Measurements from ENCODE around the gene NFX1. TPM values are rescaled to one million over a fixed set of nuclear protein-coding genes. Genes with fewer than 3 reads are reported as not detected.
"Not testable (repeated sequence)": the region's sequence is repeated elsewhere in the genome, so short reads cannot be mapped to it uniquely, and the experiment has no call there.

The NFX1 gene
- polyA plus RNA-seq, 1 donor (not counting 4 experiments of a cell fraction or from before 2014, with no cell fraction given), result 28.1 TPM

DNA sequence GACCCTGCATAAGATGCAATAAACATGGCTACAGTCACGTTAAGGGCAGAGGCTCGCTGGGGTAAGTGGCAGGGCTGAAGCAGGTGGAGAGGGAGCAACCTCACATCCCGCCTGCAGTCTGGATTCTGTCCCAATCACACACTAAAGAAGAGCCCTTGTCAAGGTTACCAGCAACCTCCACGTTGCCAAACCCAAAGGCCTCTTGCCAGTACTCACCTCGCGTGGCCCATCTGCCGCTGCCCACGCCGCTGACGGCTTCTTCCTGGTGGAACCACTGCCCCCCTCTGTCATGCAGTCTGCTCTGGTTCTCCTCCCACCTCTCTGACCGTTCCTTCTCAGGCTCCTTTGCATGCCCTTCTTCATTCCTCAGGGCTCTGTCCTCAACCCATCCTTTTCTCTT is 103.3 kb downstream of the NFX1 start:
- Histone ChIP-seq H3K4me1 (ENCODE audit: control insufficient read depth, extremely low read depth, insufficient read depth, low read length) (peaks cover 5% of the 10 kb centered on the region), H3K27ac (ENCODE audit: control insufficient read depth, insufficient read depth, low read length) (no peak overlapping the region), H3K4me2 (ENCODE audit: control insufficient read depth, extremely low read depth, insufficient read depth, low read depth, low read length) (no peak overlapping the region), H4K20me1 (ENCODE audit: control insufficient read depth, extremely low read depth, insufficient read depth, low read length) (no peaks in the 10 kb centered on the region), H3K9me3 (ENCODE audit: control insufficient read depth, low read depth, low read length) (no peaks in the 10 kb centered on the region), H3K9ac (ENCODE audit: control insufficient read depth, extremely low read depth, insufficient read depth, low read length) (no peak overlapping the region), H3K9me1 (ENCODE audit: control insufficient read depth, extremely low read depth, insufficient read depth, low read length) (no peaks in the 10 kb centered on the region), H2AFZ (ENCODE audit: control insufficient read depth, low read length) (no peak overlapping the region), H3K4me3 (ENCODE audit: control insufficient read depth in 2 of 3, extremely low read depth in 1 of 3, insufficient read depth in 2 of 3, low read depth in 1 of 3, low read length in 3 of 3) (no peak overlapping the region), H3K27me3 (ENCODE audit: control insufficient read depth, extremely low read depth, insufficient read depth, low read length) (no peaks in the 10 kb centered on the region), H3K79me2 (ENCODE audit: control insufficient read depth, insufficient read depth, low read length) (no peaks in the 10 kb centered on the region), H3K36me3 (ENCODE audit: control insufficient read depth in 2 of 2, extremely low read depth in 1 of 2, insufficient read depth in 2 of 2, low read length in 2 of 2) (no peaks in the 10 kb centered on the region)
- DNase-seq (ENCODE audit: low read depth, low spot score), result no peak
- dilution Hi-C loops (cut with MboI; ENCODE audit: extremely low pct_ligation_motif_present, low sequenced_read_pairs), result no loop called here
- TF ChIP-seq EZH2 (IDR thresholded peaks at IDR 0.05; ENCODE audit: low read length), result no peak
- TF ChIP-seq, protein P1, sequence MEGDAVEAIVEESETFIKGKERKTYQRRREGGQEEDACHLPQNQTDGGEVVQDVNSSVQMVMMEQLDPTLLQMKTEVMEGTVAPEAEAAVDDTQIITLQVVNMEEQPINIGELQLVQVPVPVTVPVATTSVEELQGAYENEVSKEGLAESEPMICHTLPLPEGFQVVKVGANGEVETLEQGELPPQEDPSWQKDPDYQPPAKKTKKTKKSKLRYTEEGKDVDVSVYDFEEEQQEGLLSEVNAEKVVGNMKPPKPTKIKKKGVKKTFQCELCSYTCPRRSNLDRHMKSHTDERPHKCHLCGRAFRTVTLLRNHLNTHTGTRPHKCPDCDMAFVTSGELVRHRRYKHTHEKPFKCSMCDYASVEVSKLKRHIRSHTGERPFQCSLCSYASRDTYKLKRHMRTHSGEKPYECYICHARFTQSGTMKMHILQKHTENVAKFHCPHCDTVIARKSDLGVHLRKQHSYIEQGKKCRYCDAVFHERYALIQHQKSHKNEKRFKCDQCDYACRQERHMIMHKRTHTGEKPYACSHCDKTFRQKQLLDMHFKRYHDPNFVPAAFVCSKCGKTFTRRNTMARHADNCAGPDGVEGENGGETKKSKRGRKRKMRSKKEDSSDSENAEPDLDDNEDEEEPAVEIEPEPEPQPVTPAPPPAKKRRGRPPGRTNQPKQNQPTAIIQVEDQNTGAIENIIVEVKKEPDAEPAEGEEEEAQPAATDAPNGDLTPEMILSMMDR (optimal IDR thresholded peaks at IDR 0.05 in 1 of 3, IDR thresholded peaks at IDR 0.05 in 1 of 3, conservative IDR thresholded peaks at IDR 0.05 in 1 of 3; ENCODE audit: extremely low read depth in 1 of 3, insufficient read depth in 2 of 3, low read length in 3 of 3), result no peak
- no peak for FAIRE-seq

DNA sequence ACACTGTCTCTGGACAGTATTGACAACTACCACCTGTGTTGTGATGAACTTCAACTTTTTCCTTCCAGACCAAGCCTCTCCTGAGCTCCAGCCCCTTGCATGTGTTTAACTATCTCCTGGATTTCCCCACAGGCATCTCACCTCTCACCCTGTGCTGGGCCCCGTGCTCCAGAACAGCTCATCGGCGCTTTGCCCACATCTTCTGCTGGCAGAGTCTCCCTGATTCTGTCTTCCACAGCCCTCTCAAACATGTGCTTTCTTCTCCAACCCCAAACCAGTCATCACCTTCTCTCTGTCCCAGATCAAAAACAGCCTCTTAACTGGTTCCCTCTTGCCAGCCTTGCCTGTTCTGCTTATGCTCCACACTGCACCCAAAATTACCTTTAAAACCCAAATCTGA is 103.7 kb downstream of the NFX1 start:
- H3K4me3 ChIP-seq (ENCODE audit: control insufficient read depth in 2 of 3, extremely low read depth in 1 of 3, insufficient read depth in 2 of 3, low read depth in 1 of 3, low read length in 3 of 3); H3K9me1 ChIP-seq (ENCODE audit: control insufficient read depth, extremely low read depth, insufficient read depth, low read length); H3K27ac ChIP-seq (ENCODE audit: control insufficient read depth, insufficient read depth, low read length); H3K9ac ChIP-seq (ENCODE audit: control insufficient read depth, extremely low read depth, insufficient read depth, low read length); H3K36me3 ChIP-seq (ENCODE audit: control insufficient read depth in 2 of 2, extremely low read depth in 1 of 2, insufficient read depth in 2 of 2, low read length in 2 of 2); H3K27me3 ChIP-seq (ENCODE audit: control insufficient read depth, extremely low read depth, insufficient read depth, low read length); H3K4me1 ChIP-seq (ENCODE audit: control insufficient read depth, extremely low read depth, insufficient read depth, low read length); DNase-seq (ENCODE audit: low read depth, low spot score); H3K79me2 ChIP-seq (ENCODE audit: control insufficient read depth, insufficient read depth, low read length); H3K4me2 ChIP-seq (ENCODE audit: control insufficient read depth, extremely low read depth, insufficient read depth, low read depth, low read length); H4K20me1 ChIP-seq (ENCODE audit: control insufficient read depth, extremely low read depth, insufficient read depth, low read length); FAIRE-seq; H2AFZ ChIP-seq (ENCODE audit: control insufficient read depth, low read length); dilution Hi-C loops (cut with MboI; ENCODE audit: extremely low pct_ligation_motif_present, low sequenced_read_pairs); H3K9me3 ChIP-seq (ENCODE audit: control insufficient read depth, low read depth, low read length): not testable (repeated sequence)

DNA sequence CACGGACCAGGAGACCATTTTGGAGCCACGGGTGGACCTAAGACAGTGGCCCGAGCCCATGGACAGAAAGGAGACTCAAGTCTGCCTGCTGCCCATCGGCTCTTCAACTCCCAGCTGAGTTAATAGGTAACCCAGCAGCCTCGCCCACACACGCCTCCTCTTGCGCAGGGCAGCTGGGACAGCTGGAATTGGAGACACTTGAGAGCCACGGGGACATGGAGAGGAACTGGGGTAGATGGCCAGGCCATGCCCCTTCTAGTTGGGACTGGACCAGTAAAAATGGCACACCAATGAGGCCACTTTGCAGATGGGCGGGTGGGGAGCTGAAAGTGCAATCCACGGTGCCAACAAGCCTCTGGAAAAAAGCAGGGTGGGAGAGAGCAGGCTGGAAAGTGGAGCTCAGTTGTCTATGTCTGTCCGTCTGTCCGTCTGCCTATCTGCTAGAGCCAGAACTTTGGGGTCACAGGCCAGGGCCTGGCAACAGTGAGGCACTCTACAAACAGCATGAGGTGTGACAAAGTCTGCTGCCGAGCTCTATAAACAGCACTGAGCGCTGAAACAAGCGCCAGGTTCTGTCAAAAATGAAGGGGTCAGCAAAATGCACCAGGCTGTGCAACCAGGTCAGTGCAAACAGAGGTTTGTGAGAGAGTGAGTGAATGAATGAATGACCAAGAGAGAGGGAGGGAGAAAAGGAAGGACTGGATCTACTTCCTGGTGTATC is 105.0 kb downstream of the NFX1 start:
- H3K4me3 ChIP-seq (ENCODE audit: control insufficient read depth in 2 of 3, extremely low read depth in 1 of 3, insufficient read depth in 2 of 3, low read depth in 1 of 3, low read length in 3 of 3); H3K27me3 ChIP-seq (ENCODE audit: control insufficient read depth, extremely low read depth, insufficient read depth, low read length); FAIRE-seq; DNase-seq (ENCODE audit: low read depth, low spot score); H3K9me1 ChIP-seq (ENCODE audit: control insufficient read depth, extremely low read depth, insufficient read depth, low read length); H3K4me2 ChIP-seq (ENCODE audit: control insufficient read depth, extremely low read depth, insufficient read depth, low read depth, low read length); H4K20me1 ChIP-seq (ENCODE audit: control insufficient read depth, extremely low read depth, insufficient read depth, low read length); H3K27ac ChIP-seq (ENCODE audit: control insufficient read depth, insufficient read depth, low read length); H3K9me3 ChIP-seq (ENCODE audit: control insufficient read depth, low read depth, low read length); H3K4me1 ChIP-seq (ENCODE audit: control insufficient read depth, extremely low read depth, insufficient read depth, low read length); H3K36me3 ChIP-seq (ENCODE audit: control insufficient read depth in 2 of 2, extremely low read depth in 1 of 2, insufficient read depth in 2 of 2, low read length in 2 of 2); dilution Hi-C loops (cut with MboI; ENCODE audit: extremely low pct_ligation_motif_present, low sequenced_read_pairs); H2AFZ ChIP-seq (ENCODE audit: control insufficient read depth, low read length); H3K79me2 ChIP-seq (ENCODE audit: control insufficient read depth, insufficient read depth, low read length); H3K9ac ChIP-seq (ENCODE audit: control insufficient read depth, extremely low read depth, insufficient read depth, low read length): not testable (repeated sequence)

DNA sequence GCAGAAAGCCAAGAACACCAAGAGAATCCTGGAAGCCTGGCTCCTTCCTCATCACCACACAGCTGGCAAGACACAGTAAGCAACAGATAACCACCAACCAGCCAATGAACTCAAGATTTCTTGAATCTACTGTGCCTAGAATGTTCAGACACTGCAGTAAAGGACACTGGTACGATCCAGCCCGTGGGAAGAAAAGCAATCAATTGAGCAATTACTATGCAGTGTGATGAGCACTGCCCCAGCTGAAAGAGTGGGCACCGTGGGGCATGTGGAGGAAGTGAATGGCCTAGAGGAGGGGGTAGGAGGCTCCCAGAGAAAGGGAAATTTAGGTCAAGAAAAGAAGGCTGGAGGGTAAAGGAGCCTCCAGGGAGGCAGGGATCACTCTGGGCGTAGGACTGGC is 107.5 kb downstream of the NFX1 start:
- H3K36me3 ChIP-seq (ENCODE audit: control insufficient read depth in 2 of 2, extremely low read depth in 1 of 2, insufficient read depth in 2 of 2, low read length in 2 of 2); H4K20me1 ChIP-seq (ENCODE audit: control insufficient read depth, extremely low read depth, insufficient read depth, low read length); H3K27ac ChIP-seq (ENCODE audit: control insufficient read depth, insufficient read depth, low read length); dilution Hi-C loops (cut with MboI; ENCODE audit: extremely low pct_ligation_motif_present, low sequenced_read_pairs); H2AFZ ChIP-seq (ENCODE audit: control insufficient read depth, low read length); H3K4me3 ChIP-seq (ENCODE audit: control insufficient read depth in 2 of 3, extremely low read depth in 1 of 3, insufficient read depth in 2 of 3, low read depth in 1 of 3, low read length in 3 of 3); FAIRE-seq; H3K27me3 ChIP-seq (ENCODE audit: control insufficient read depth, extremely low read depth, insufficient read depth, low read length); H3K4me1 ChIP-seq (ENCODE audit: control insufficient read depth, extremely low read depth, insufficient read depth, low read length); H3K9me1 ChIP-seq (ENCODE audit: control insufficient read depth, extremely low read depth, insufficient read depth, low read length); H3K9ac ChIP-seq (ENCODE audit: control insufficient read depth, extremely low read depth, insufficient read depth, low read length); H3K4me2 ChIP-seq (ENCODE audit: control insufficient read depth, extremely low read depth, insufficient read depth, low read depth, low read length); H3K9me3 ChIP-seq (ENCODE audit: control insufficient read depth, low read depth, low read length); DNase-seq (ENCODE audit: low read depth, low spot score); H3K79me2 ChIP-seq (ENCODE audit: control insufficient read depth, insufficient read depth, low read length): not testable (repeated sequence)

Data from keratinocyte (primary cell).